Measurements from ENCODE around the gene CKAP2L.

- TF ChIP-seq CTCF (IDR thresholded peaks at IDR 0.05) (no peak), POLR2A (IDR thresholded peaks at IDR 0.05) (no peak)
These were observed 70.2 kb downstream of the CKAP2L start for GRCh38 chr2:112694182-112694581.
